Prostate gland (tissue), 2 donors: Measurements from ENCODE around the gene GPR171. TPM values are rescaled to one million over a fixed set of nuclear protein-coding genes. Genes with fewer than 3 reads are reported as not detected.

Source experiments
- DNase-seq: peaks from one replicate; pipeline ENCODE4 v3.0.0-alpha.2; 2019; ENCODE audit warnings: low spot score
- H3K27ac ChIP-seq, 2 donors: fragments of 200-600 bp; sonication (generic); 2 replicates each; pipeline ENCODE4 v1.5.1; 2017 to 2019
- H3K27me3 ChIP-seq: fragments of 200-600 bp; sonication (generic); replicated peaks from 2 replicates; pipeline ENCODE4 v1.5.1; 2019; ENCODE audit not compliant: insufficient read depth
- H3K36me3 ChIP-seq, 2 donors: fragments of 200-600 bp; sonication (generic); 1 replicate in 1 of 2; 2 replicates in 1 of 2; pipeline versions ENCODE4 v1.5.1 to v1.8.1; 2017 to 2019
- H3K4me1 ChIP-seq: fragments of 200-600 bp; sonication (generic); replicated peaks from 2 replicates; pipeline ENCODE4 v1.5.1; 2019
- H3K4me3 ChIP-seq, 2 donors: fragments of 200-600 bp; sonication (generic); 2 replicates each; pipeline ENCODE4 v1.5.1; 2017 to 2019
- H3K9me3 ChIP-seq: fragments of 200-600 bp; sonication (generic); 2 replicates; pipeline ENCODE4 v1.5.1; 2017
- CTCF ChIP-seq, 4 experiments: fragments of 200-600 bp in 2 of 4; fragments of 450-650 bp in 2 of 4; sonication (generic) in 2 of 4; IDR thresholded peaks; 1 replicate in 3 of 4; 2 replicates in 1 of 4; pipeline ENCODE4 v1.5.1; 2016 to 2019; ENCODE audit warnings: antibody characterized with exemption in 4 of 4, mild to moderate bottlenecking in 2 of 4, moderate library complexity in 2 of 4
- POLR2A ChIP-seq: fragments of 450-650 bp; IDR thresholded peaks from one replicate; pipeline ENCODE4 v1.6.1; 2016; ENCODE audit warnings: antibody characterized with exemption, mild to moderate bottlenecking
- POLR2AphosphoS5 ChIP-seq: sonication (generic); formaldehyde crosslinking; IDR thresholded peaks from one replicate; pipeline ENCODE4 v1.6.1; 2017; ENCODE audit warnings: antibody characterized with exemption
- WGBS: methylation state at CpG from one replicate; pipeline ENCODE4 v1.1.5; 2018; 5-methylcytosine and 5-hydroxymethylcytosine counted together
- intact Hi-C: fragments of 100-400 bp; cut with DNase I; formaldehyde crosslinking; loops from one replicate; pipeline ENCODE4 v1.14.2; 2022
- total RNA-seq, 2 donors: library from RNA; depleted of rRNA; stranded (reverse); fragments of >200 nt; gene quantifications; one replicate each; pipeline ENCODE4 v1.1.0, GENCODE V29; 2016

The GPR171 gene
- total RNA-seq, 2 donors from 2014 or later, result 0.18 to 0.85 TPM

GRCh38 chr3:151206201-151206600 is 3.2 kb upstream of the GPR171 start:
- no peak for DNase-seq
- 85% methylated on average over 3 of the region's 3 CpGs for WGBS

GRCh38 chr3:151205482-151205881 is 2.5 kb upstream of the GPR171 start:
- Histone ChIP-seq H3K9me3 (no peaks in the 10 kb centered on the region), H3K27me3 (no peaks in the 10 kb centered on the region), H3K4me1 (no peaks in the 10 kb centered on the region), H3K4me3 (no peak overlapping the region), H3K27ac (no peak overlapping the region), H3K36me3 (no peaks in the 10 kb centered on the region)
- 93% methylated on average over 6 of the region's 6 CpGs for WGBS
- TF ChIP-seq POLR2A, result no peak
- no peak for TF ChIP-seq CTCF (IDR thresholded peaks at IDR 0.05)
- TF ChIP-seq POLR2AphosphoS5, result no peak
- no peak for DNase-seq
- intact Hi-C loops, result no loop called here

More at GRCh38 chr3:151206201-151206600, 3.2 kb upstream of the GPR171 start:
- intact Hi-C loops, result no loop called here
- Histone ChIP-seq H3K36me3 (no peaks in the 10 kb centered on the region), H3K9me3 (no peaks in the 10 kb centered on the region), H3K4me1 (no peaks in the 10 kb centered on the region), H3K27me3 (no peaks in the 10 kb centered on the region), H3K4me3 (no peak overlapping the region), H3K27ac (no peak overlapping the region)
- no peak for TF ChIP-seq CTCF (IDR thresholded peaks at IDR 0.05)
- TF ChIP-seq POLR2A, result no peak
- no peak for TF ChIP-seq POLR2AphosphoS5

GRCh38 chr3:151204530-151205402 is 1.8 kb upstream of the GPR171 start:
- DNase-seq, result no peak
- TF ChIP-seq POLR2AphosphoS5, result no peak
- no peak for TF ChIP-seq CTCF (IDR thresholded peaks at IDR 0.05)
- TF ChIP-seq POLR2A, result no peak
- intact Hi-C loops, result no loop called here
- Histone ChIP-seq H3K27ac (no peak overlapping the region), H3K4me1 (no peaks in the 10 kb centered on the region), H3K36me3 (no peaks in the 10 kb centered on the region), H3K9me3 (no peaks in the 10 kb centered on the region), H3K4me3 (no peak overlapping the region), H3K27me3 (no peaks in the 10 kb centered on the region)
- 78% methylated on average over 3 of the region's 3 CpGs for WGBS

GRCh38 chr3:151201051-151201730 is 1.8 kb downstream of the GPR171 start:
- Histone ChIP-seq H3K4me3 (no peak overlapping the region), H3K4me1 (no peaks in the 10 kb centered on the region), H3K36me3 (no peaks in the 10 kb centered on the region), H3K27me3 (no peaks in the 10 kb centered on the region), H3K9me3 (no peaks in the 10 kb centered on the region), H3K27ac (no peak overlapping the region)
- no peak for DNase-seq
- intact Hi-C loops, result no loop called here
- no peak for TF ChIP-seq CTCF (IDR thresholded peaks at IDR 0.05)
- 92% methylated on average over 7 of the region's 7 CpGs for WGBS
